Astrocyte of the spinal cord (primary cell): ENCODE results near the gene TBX1.

Experiments used
- DNase-seq: peaks from one replicate; pipeline ENCODE4 v3.0.0; 2011; ENCODE audit warnings: low read depth, low spot score
- H3K4me3 ChIP-seq: 2 replicates; pipeline ENCODE4 v1.5.1; 2011; ENCODE audit warnings: low read depth, mild to moderate bottlenecking, low read length, moderate library complexity
- in situ Hi-C: cut with HindIII; loops from 2 replicates; pipeline ENCODE4 v1.10.0; 2017; ENCODE audit warnings: low sequenced_read_pairs
- TF ChIP-seq, protein P1 (sequence below): IDR thresholded peaks from 2 replicates; pipeline ENCODE4 v1.5.1; 2012; ENCODE audit warnings: low read depth, mild to moderate bottlenecking, low read length, inconsistent platforms

Gene TBX1

DNA sequence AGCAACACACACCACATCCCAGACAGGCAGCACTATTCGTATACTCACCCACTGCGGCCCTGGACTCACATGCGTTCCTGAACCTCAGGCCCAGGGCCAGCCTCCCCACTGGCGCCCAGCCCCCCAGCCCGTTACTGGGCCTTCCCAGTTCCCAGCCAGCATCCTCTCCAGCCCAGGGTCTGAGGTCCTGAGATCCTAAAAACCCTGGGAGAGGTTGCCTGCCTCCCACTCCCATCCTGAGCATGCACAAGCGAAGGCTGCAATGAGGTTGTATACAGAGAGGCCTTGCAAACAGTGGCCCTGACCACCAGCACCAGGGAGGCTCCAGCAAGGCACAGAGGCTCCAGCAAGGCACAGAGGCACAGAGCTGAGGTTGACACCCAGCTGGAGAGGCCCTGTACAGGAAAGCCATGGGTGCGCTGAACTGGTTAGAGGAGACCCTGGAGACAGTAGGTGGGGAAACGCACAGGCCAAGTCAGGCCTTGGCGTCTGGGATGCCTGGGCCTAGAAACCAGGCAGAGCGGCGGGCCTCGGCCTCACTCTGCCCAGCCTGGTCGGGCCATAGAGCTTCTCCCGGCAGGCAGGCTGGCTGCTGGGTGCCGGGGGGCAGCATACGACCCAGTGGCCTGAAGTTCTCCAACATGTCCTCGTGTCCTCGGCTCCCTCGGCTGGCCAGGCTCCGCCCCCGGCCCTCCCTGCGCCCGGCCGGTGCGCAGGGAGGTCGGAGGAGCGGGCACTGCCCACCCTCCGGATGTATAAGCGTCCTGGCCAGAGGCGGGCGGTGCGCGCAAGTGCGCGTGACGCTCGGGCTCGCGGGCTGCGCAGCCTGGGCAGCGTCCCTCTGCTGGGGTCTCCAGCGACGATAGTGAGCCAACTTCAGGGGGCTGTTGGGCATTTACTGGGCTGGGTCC lies 2.3 kb upstream of the TBX1 start:
- TF ChIP-seq, protein P1, sequence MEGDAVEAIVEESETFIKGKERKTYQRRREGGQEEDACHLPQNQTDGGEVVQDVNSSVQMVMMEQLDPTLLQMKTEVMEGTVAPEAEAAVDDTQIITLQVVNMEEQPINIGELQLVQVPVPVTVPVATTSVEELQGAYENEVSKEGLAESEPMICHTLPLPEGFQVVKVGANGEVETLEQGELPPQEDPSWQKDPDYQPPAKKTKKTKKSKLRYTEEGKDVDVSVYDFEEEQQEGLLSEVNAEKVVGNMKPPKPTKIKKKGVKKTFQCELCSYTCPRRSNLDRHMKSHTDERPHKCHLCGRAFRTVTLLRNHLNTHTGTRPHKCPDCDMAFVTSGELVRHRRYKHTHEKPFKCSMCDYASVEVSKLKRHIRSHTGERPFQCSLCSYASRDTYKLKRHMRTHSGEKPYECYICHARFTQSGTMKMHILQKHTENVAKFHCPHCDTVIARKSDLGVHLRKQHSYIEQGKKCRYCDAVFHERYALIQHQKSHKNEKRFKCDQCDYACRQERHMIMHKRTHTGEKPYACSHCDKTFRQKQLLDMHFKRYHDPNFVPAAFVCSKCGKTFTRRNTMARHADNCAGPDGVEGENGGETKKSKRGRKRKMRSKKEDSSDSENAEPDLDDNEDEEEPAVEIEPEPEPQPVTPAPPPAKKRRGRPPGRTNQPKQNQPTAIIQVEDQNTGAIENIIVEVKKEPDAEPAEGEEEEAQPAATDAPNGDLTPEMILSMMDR: no peak
- no peak overlapping the region for H3K4me3 ChIP-seq
- in situ Hi-C loops: no loop called here

GRCh38 chr22:19758896-19759426 lies 1.6 kb upstream of the TBX1 start:
- TF ChIP-seq, protein P1: no peak
- DNase-seq: no peak
- in situ Hi-C loops: no loop called here
- no peak overlapping the region for H3K4me3 ChIP-seq

More for the DNA sequence above, 2.3 kb upstream of the TBX1 start:
- no peak for DNase-seq

GRCh38 chr22:19759427-19760057 lies 1.0 kb upstream of the TBX1 start:
- TF ChIP-seq, protein P1: no peak
- DNase-seq: no peak
- no peak overlapping the region for H3K4me3 ChIP-seq
- in situ Hi-C loops: no loop called here

GRCh38 chr22:19760951-19761724 lies 560 bp downstream of the TBX1 start:
- TF ChIP-seq, protein P1: no peak
- in situ Hi-C loops: no loop called here
- no peak for DNase-seq
- H3K4me3 ChIP-seq: no peak overlapping the region

- in situ Hi-C loops: no loop called here
- H3K4me3 ChIP-seq: no peak overlapping the region
- no peak for DNase-seq
- TF ChIP-seq, protein P1: no peak
Measured at GRCh38 chr22:19761725-19762567, 1.4 kb downstream of the TBX1 start.
